ENCODE results near the gene FARS2.

DNA sequence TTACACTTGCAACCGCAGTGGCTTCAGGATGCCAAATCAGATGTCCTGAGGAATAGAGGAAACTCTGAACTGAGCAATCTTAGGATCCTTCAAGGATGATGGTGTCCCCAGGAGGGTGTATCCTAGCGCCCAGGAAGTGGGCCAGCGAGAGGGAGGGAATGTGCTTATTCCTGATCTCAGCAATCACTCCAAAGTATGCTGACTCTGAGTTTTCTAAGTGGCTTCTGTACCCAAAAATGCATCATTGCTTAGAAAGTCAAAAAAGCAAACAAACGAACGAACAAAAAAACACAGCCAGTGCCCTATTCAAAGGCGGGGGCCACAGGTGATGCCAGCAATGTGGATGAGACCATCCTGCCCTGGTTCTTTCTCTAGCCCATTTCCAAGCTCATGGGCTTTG is 514.8 kb downstream of the FARS2 start:
- TF ChIP-seq, protein P1, sequence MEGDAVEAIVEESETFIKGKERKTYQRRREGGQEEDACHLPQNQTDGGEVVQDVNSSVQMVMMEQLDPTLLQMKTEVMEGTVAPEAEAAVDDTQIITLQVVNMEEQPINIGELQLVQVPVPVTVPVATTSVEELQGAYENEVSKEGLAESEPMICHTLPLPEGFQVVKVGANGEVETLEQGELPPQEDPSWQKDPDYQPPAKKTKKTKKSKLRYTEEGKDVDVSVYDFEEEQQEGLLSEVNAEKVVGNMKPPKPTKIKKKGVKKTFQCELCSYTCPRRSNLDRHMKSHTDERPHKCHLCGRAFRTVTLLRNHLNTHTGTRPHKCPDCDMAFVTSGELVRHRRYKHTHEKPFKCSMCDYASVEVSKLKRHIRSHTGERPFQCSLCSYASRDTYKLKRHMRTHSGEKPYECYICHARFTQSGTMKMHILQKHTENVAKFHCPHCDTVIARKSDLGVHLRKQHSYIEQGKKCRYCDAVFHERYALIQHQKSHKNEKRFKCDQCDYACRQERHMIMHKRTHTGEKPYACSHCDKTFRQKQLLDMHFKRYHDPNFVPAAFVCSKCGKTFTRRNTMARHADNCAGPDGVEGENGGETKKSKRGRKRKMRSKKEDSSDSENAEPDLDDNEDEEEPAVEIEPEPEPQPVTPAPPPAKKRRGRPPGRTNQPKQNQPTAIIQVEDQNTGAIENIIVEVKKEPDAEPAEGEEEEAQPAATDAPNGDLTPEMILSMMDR (optimal IDR thresholded peaks at IDR 0.05 in 1 of 3, IDR thresholded peaks at IDR 0.05 in 1 of 3, conservative IDR thresholded peaks at IDR 0.05 in 1 of 3; ENCODE audit: extremely low read depth in 1 of 3, insufficient read depth in 2 of 3, low read length in 3 of 3): no peak
- no peak for TF ChIP-seq EZH2 (IDR thresholded peaks at IDR 0.05; ENCODE audit: low read length)
